GM23248 (cell line): Measurements from ENCODE around the gene MAP3K14.

Experiments used
- EZH2 ChIP-seq: fragments of 200-600 bp; sonication (generic); IDR thresholded peaks from 2 replicates; pipeline ENCODE4 v1.6.1; 2018; ENCODE audit warnings: antibody characterized with exemption, mild to moderate bottlenecking; ENCODE audit not compliant: insufficient read depth, poor library complexity, severe bottlenecking
- EZH2phosphoT487 ChIP-seq: fragments of 200-600 bp; sonication (generic); IDR thresholded peaks from 2 replicates; pipeline ENCODE4 v1.6.1; 2018; ENCODE audit warnings: antibody characterized with exemption, moderate library complexity, mild to moderate bottlenecking, low read depth; ENCODE audit not compliant: insufficient read depth

- TF ChIP-seq EZH2 (no peak), EZH2phosphoT487 (no peak)
Measured at GRCh38 chr17:45234641-45235415, 82.0 kb downstream of the MAP3K14 start.
